Cerebellar cortex (tissue), 1 donor: Measurements from ENCODE around the gene CEBPE.
A peak's percentile ranks its signal among the peaks of the same experiment; 100 is the strongest.

Experiments
- DNase-seq: peaks from one replicate; pipeline ENCODE4 v3.0.0-alpha.2; 2015; ENCODE audit warnings: low spot score

The CEBPE gene

DNA sequence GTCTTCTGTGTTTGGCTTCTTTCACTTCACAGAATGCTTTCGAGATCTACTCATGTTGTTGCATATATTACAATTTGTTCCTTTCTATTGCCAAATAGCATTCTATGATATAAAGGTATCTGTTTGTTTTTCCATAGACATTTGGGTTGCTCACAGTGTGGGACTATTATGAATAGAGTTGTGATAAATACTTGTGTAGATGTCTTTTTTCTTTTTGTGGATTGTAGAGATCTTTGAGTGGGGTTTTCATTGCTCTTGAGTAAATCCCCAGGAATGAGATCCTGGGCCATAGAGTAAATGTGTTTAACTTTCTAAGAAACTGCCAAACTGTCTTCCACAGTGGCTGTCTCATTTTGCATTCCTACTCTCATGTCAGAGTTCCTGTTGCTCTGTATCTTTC, 24.9 kb upstream of the CEBPE start:
- no peak for DNase-seq

DNA sequence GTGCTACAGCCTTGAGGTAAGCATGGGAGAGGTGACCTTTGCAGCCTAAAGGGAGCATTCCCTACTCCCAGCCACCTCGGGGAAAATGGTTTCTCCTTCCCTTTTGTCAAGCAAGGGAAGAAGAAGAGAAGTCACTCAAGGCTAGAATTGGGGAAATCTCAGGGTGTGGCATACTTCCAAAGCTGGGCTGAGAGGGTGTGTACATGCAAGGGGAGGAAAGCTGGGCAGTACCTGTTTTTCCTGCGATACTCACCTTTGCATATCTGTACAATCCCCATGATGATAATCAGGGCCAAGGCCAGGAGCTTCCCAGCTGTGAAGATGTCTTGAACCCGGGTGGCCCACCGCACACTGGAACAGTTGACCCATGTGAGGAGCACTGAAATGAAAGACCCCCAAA, 23.8 kb upstream of the CEBPE start:
- no peak for DNase-seq

DNA sequence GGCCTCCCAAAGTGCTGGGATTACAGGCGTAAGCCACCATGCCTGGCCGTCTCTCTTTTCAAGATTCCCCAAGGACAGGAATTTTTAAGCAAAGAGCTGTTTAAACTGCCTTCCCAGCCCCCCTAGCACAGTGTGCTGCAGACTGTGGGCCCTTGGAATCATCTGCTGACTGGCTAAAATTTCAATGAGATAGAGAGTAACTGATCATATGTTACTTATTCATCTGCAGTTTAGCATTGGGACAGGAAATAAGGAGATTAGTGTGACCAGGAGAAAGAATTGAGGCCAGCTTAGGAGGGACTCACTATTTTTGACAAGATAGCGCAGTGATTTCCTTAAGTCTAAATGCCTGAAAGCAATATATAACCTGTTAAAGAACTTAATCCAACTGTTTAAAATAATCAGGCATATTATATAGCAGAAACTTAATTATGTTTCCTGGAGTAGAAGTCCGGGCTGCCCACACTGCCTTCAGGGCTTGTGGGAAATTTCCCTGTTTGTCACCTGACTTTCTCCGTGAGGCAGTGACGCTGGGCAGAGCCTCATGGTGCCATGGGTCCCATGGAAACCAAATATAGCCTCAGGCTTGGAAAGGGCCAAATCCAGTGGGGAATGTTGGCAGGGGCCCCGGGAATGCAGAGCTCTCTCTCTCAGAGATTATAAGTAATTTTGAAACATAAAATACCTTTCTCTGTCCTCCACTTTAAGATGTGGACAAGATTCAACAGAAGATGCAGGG, 22.8 kb upstream of the CEBPE start:
- DNase-seq, result no peak

DNA sequence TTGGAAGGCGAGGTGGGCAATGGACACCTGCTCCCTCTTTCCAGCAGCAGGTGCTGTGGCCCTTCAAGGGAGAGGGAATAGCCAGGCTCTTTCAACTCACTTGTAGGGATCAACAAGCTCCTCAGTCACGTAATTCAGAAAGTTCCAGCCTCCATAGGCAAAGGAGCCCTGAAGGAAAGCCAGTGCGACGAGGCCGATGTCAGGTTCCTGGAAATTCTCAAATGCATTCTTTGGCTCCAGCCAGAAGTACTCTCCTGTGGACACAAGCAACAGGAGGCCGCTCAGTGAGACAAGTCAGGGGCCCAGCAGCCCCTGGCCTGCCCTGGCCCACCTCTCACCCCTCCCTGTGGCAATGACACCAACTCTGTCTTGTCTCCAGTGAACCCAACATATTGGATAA, 21.3 kb upstream of the CEBPE start:
- no peak for DNase-seq

DNA sequence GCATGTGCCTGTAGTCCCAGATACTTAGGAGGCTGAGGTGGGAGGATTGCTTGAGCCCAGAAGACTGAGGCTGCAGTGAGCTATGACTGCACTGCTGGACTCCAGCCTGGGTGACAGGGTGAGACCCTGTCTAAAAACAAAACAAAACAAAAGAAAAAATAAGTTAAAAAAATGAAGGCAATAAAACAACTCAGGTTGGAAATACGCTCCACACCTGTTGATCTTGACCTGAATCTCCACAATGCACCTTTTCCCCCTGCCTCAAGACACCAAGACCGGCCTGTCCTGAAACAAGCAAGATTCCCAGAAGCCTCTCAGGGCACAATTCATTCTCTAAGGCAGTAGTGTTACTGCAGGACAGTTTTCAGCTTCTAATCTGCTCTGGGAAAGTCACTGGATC, 20.8 kb upstream of the CEBPE start:
- DNase-seq, result no peak

DNA sequence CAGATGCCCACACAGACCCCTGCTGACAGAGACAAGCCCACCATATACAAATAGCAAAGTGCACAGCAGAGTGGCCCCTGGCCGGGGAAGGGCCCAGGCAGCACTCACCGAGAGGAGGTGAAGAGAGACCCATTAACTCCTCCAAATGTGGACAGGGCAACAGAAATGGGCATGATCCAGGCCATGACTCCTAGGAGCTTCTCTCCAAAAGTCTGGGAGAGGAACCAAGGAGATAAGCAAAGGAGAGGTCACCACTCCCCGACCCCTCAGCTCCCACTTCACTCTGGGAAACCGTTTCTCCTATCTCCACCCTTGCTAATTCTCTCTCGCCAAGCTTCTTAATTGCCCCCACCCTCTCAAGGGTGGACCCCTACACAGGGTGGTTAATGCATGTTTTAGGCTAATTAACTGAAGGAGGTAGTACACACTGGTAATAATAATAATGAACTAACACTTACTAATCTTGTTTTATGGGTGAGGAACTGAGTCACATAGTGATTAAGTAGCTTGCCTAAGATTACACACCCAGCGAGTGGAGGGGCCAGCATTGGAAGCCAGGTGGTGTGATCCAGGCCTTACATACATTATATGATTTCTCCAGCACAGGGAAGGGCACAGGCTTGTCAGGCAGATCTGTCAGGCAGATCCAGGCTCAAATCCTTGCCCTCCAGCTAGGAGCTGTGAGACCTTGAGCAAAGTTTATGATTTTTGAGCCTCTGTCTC, 18.9 kb upstream of the CEBPE start:
- DNase-seq, result no peak

DNA sequence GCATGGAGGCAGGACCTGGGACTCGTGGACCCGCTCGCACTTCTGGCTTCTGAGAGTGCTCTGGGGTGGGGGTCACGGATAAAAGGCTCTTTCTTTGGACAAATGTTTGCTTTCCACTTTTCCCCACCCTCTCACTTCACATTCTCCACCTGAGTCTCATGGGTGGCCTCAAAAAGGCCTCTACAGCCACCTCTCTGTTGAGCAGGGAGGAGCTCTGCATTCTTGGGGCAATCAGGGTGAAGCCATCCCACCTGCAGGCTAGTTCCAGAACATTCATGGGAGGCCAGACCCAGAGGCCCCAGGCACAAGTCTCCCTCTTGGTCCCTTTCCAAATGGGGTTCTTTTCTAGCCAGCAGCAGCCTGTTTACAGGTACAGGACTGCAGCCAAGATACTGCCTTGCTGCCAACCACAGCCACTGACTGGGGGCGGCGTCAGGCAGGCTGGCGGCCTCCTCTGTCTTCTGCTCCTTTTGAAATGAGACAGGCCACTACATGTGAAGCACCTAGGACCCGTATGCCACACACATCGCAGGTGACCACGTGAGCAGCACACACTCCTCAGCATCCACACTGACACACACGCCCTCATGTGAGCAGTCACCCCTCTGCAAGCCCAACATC, 18.2 kb upstream of the CEBPE start:
- DNase-seq, result peak; percentile 52

DNA sequence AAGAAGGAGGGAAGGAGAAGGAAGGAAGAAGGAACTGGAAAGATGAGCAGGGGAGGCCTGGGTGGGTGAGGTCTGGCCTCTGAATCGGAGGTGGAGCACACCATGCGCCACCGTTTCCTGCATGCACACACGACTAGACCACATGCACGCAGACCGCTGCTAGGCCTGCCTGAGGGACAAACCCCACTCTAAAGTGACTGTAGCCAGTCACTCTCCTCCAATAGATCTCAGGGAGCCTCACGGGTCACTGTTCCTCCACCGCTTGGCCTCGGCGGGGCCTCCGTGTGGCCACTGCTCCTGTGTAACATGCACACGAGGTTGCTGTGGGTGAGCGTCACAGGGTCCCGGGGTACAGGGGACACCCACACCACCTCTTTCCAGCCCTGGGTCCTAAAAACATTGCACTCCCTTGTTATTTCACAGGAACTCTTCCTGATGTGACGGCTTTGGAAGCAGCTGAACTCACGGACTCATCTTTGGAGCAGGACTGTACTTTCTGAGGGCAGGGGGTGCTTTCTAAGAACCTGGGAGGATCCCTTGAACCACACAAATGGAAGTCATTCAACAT, 17.6 kb upstream of the CEBPE start:
- no peak for DNase-seq

DNA sequence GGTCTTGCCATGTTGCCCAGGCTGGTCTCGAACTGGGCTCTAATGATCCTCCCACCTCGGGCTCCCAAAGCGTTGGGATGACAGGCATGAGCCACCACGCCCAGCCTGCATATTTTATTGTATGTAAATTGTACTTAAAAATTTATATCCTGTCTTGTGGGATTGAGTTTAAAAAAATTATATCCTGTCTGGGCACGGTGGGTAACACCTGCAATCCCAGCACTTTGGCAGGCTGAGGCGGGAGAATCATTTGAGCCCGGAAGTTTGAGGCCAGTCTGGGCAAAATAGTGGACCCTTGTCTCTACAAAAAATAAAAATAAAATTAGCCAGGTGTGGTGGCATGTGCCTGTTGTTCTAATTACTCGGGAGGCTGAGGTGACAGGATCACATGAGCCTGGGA, 13.9 kb upstream of the CEBPE start:
- no peak for DNase-seq

DNA sequence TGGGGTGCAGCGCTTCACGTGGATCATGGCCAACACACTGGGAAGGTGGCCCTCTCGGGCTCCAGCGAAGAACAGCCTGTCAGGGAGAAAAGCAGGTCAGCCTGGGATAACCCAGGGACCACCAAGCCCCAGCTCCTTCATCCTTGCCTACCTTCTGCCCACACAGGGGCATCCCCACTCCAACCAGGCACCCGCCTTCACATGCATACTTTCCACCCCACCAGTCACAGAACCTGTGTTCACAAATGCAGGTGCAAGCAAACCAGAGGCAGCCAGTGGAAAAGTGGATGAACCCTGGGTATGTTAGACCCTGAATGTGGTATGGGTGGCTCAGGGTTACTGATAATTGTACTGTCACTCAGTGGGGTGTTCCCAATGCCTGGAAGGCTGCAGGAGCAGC, 12.4 kb upstream of the CEBPE start:
- no peak for DNase-seq

DNA sequence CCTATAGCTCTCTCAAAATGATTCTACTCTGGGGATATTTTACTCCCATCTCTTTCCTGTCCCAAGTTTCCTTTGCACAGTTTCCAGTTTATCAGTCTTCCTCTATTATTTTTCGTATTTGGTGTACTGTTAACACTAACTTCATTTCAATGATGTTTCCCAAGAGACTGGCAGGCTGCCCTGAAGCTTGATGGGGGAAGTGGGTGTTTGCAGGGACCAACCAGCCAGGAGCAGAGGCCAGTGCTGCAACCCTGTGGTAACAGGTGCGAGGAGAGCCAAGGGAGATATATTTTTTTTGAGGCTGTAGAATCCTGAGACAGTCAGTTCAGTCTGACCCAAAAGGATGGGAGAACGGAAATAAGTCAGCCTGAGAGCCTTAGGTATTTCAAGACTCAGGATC, 11.8 kb upstream of the CEBPE start:
- DNase-seq, result no peak

DNA sequence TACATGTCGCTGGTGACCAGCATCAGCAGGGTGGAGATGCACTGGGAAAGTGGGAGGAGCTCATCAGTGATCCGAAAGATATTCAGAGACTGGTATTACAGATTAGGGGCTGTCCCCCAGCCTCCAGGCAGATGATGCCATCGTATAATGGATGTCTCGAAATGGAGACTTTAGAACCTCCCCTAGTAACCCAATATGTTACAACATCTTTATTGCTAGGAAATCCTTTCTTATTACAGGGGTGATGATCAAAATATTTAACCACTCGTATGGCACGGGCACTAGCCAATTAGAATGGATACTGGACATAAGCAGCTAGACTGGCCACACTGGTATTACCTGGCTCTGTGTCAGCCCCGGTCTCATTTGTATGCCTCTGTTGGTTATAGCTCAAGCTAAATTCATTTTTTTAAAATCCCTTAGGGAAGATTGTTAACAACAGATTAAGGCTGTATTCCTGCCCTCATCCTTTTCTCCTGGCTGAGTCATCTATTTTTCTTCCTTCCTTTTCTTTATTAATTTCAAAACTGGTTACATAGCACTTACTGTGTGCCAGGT, 10.8 kb upstream of the CEBPE start:
- no peak for DNase-seq

DNA sequence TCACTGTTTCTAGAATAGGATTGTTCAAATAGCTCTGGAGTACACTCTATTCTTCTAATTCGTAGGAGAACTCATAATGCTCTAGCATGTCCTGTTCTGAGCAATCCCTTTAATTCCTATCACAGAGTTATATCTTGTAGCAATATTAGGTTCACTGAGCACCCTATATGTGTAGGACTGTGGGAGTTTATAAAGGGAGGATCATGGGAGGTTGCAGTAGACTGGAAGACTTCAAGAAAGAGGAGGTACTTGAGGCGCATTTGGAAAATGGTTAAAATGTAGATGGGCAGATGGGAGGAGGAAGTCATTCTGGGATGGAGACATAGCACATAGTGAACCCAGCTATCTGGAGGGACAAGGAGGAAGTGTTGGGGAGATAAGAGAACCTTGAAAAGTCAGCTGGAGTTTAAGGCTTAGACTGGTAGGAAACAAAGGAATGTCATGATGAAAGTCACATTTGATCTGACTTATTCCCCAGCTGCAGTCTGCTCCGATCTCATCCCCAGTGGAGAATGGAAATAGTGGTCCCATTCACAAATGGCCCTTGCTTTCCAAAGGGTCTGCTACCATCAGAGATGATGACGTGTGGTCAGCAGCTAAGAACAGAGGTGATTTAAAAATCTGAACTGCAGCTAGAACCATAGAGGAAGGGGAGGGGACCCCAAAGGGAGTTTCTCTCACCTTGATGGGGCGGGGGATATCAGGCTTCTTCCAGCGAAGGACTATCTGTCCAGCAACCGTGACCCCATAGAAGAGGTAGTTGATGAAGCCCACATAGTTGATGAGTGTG, 10.1 kb upstream of the CEBPE start:
- no peak for DNase-seq

DNA sequence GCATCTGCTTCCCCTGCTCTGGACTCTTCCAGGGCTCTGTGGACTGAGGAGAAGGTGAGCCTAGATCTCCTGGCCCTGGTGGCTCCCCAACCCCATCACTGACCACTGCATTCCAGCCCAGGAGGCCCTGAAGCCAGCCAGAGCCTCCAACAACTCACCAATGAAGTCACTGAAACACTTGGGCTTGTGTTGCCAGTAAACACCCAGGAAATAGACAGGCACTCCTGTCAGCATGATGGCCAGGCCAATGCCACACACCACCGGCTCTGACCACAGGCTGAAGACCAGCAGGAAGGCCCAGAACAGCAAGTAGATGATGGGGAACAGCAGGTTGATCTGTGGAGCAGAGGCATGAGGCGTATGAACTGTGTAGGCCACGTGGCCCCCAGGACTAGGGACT, 8.8 kb upstream of the CEBPE start:
- DNase-seq, result no peak

DNA sequence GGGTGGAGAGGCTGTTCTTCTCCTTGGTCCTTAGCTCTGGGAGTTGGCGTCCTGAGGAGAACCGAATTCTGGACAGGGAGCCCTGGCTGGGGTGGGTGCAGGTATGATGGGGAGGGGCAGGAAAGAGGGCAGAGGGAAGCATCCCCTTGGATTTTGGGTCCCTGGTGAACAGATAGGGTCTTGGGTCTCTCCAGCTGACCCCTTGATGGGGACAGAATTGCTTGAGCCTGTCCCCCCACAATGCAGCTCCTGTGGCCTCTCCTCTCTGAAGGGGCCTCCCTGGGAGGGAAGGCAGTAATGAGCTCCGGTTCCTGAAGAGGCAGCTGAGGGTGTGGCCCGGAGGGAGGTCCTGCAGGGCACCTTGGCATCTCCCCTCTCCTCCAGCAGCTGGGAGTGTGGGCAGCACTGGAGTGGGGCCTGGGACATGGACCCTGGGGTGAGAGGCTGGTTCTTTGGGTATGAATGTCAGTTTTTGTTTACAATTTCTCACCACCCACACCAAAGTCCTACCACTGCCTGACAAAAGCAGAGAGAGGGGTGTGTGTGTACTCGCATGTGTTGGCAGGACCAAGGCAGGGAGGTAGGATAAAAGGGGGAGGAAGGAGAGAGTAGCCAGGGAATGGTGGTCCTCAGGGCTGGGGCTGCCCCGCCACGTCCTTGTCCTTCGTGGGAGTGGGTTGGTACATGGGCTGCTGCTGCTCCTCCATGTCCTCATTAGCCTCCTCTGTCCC, 7.7 kb upstream of the CEBPE start:
- DNase-seq, result no peak

DNA sequence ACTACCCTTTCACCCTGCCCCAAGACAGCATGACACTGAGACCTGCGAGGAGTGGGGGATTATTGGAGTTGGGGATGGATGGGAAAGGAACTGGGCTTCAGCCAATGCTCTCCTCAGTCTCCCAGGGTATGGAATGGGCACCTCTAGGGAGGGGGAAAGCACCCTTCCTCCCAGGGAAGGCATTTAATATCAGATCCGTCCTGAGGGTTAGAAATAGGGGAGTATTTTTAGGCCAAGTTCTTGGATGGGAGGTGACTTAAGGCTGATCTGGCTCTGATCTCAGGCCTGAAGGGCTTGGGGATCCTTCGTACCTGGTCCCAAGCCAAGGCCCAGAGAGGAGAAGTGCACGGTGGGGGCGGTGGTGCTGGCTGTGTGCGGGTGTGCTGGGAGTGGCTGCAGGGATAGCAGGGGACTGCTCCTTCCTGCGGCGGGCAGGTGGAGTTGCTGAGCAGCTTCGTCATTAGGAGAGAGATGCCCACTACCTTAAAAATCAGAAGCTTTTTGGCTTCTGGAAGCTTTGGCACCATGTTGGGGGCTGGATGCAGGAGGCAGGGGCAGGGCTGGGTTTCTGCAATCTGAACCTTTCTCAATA, 7.0 kb upstream of the CEBPE start:
- no peak for DNase-seq

DNA sequence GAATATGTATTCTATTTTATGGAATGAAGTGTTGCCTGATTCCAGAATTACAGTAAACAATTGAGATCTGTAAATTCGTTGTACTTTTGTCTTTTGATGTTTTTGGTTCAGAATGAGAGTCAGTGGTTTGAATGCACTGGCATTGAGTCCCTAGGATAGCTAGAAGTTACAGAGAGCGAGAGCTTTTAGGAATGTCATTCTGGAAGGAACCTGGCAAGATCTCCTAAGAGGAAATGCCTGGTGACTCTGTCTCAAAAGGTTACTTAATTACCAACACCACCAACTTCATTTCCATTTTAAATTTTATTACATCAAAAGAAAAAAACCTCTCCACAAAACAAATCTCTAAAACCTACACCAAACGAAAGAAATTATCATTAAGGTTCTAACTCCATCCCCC, 6.0 kb upstream of the CEBPE start:
- DNase-seq, result no peak

DNA sequence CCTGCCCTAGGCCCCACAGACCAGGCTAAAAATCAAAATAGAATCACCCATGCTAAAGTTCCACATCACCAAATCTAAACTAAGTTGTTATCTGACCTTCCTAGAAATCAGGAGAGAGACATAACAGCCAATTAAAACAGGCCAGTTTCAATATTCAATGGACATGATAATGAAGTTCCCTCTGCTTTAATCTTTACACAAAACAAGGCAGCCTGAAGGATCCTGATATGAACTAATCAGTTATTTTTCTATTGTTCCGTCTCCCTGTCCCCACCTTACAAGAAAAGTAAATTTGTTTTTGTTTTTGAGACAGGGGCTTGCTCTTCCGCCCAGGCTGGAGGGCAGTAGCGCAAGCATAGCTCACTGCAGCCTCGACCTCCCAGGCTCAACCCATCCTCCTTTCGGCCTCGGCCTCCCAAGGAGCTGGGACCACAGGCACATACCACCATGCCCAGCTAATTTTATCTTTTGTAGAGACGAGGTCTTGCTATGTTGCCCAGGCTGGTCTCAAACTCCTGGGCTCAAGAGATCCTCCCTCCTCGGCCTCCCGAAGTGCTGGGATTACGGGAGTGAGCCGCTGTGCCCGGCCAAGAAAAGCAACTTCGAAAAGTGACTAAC, 5.4 kb upstream of the CEBPE start:
- no peak for DNase-seq

DNA sequence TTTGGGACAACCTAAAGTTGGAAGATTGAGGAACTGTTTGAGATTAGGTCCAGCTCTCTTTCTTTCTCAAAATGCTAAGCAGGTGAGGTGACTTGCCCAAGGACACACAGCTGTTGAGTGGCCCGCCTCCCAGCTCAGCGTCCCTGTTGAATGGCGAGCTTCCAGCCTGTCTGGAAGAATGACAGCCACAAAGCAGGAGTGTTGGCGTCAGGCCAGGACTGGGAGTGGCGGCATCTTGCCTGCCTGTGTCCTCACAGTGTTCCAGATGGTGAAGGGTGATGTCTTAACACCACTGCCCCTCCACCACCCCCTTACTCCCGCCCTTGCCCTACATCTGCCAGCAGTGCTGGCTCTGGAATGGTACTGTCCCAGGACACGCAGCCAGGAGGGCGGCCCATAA, 4.4 kb upstream of the CEBPE start:
- DNase-seq, result peak; percentile 15

DNA sequence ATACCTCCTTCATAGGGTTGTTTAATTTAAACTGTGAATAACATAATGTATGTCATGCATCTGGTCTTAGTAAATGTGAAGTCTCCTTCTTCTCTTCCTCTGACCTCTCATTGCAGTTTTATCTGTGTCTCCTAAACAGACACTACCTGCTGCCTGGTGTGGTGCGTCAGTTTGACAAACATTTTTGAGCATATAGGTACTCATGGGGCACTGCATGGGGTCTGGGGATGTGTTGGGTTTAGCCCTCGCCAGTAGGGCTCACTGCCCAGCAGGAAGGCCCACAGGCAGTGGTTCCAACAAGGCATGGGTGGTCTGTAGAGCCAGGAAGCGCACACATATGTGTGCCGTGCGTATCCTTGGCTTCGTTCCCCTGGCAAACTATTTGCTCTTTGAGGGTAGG, 3.0 kb upstream of the CEBPE start:
- no peak for DNase-seq
